Measurements from ENCODE around the gene TPM2.

DNA sequence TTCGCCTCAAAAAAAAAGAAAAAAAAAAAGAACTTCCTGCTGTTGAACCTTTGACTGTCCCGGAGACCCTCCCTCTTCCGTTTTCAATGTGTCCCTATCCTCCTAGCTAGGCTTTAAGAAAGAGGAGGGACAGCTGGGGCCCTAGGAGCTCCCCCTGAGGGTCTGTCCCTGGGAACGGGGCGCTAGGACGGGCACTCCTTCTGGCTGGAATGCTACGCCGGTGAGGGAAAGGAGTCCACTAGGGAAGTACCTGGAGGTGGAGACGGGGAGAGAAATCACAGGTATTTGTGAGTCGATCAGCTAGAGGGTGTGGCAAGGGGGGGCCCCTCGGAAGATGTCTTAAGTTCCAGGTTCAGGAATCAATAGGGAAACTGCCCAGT is 43.6 kb downstream of the TPM2 start:
- TF ChIP-seq EZH2 (IDR thresholded peaks at IDR 0.05): no peak
- TF ChIP-seq POLR2AphosphoS5 (IDR thresholded peaks at IDR 0.05; ENCODE audit: borderline replicate concordance, low read depth, low read length): no peak
